GF-D8 (cell line): ENCODE results near the gene CHST3.
"Not testable (repeated sequence)": the region's sequence is repeated elsewhere in the genome, so short reads cannot be mapped to it uniquely, and the experiment has no call there.

Source experiments
- DNase-seq: peaks from one replicate; lab custom pipeline; 2025; lab: John Stamatoyannopoulos, UW

Gene CHST3

DNA sequence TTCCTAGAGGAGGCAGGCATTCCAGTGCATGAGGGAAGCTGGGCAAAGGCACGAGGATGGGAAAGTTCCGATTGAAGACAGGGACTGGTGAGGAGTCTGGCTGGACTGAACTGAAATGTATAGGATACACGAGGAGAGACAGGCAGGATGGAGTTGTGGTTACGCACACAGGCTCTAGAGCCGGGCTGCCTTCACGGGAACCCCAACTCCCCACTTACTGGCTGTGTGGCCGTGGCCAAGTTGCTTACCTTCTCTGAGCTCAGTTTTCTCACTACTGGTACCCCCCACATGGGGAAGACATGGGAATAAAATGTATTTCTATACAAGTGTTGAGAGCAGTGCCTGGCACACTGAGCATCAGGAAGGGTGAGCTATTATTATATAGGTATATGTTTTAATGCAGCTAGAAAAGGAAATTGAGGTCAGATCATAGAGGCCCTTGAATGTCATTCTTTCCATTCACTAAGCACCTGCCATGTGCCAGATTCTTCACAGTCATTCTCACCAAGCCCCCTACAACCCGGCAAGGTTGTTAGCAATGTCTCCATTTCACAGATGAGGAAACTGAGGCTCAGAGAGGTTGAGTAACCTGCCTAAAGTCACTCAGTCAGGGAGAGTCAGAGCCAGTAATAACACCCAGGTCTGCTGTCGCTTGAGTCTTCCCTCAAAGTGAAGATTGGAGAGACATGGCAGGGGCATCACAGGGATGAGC lies 9.7 kb downstream of the CHST3 start:
- no peak for DNase-seq

DNA sequence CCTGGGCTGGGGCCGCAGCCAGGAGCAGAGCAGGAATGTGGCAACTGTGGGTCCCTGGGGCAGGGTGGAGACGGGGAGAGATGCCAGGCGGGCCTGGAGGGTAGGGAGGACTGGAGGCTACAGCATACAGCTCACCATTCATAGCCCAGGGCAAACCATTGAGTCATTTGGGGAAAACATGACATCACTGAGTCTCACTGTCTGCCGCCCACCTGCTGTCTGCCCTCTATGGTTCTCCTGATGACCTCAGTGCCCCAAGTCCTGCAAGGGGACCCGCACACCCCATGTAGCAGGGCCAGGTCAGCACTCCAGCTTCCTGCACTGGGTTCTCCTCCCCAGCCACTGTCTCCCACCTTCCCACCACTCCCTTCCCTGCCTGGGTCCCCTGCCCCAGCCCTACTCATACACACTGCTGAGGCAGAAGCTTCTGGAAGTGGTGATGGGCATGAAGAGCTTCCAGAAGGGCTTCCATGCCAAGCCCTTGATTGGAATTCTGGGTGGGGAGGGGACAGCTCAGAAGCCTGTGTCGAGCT lies 10.4 kb downstream of the CHST3 start:
- DNase-seq: no peak

DNA sequence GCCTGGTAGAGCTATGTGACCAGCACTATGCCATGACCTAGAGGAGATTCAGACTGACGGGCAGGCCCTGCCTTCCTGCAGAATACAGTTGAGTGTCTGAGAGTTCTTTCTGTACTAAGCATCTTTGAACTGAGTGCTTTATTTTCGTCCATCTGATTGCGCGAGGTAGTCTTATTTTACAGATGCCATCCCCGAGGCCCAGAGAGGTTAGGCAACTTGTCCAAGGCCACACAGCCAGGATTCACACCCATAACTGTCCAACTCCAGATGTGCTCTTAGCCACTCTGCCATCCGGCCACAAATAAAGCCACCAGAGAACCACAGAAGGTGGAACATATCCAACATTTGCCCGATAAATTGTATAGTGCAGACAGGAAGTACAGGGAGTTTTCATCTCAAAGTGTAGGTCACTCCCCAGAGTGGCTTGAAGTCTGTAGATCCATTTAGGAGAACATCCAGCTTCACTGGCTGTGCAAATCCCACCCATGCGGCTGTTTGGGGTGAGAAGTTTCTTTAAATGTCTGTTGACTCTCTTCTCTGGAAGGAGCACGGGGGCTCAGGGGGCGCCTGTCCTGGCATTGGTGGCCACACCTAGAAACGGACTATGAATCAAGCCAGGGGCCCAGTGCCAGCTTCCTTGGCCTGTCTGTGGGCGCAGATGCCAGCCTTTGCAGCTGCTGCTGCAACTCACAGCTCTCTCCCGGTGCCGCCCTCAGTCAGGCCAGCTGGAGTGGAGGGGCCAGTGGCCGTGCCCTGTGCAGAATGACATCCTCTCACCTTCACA lies 11.1 kb downstream of the CHST3 start:
- DNase-seq: no peak

DNA sequence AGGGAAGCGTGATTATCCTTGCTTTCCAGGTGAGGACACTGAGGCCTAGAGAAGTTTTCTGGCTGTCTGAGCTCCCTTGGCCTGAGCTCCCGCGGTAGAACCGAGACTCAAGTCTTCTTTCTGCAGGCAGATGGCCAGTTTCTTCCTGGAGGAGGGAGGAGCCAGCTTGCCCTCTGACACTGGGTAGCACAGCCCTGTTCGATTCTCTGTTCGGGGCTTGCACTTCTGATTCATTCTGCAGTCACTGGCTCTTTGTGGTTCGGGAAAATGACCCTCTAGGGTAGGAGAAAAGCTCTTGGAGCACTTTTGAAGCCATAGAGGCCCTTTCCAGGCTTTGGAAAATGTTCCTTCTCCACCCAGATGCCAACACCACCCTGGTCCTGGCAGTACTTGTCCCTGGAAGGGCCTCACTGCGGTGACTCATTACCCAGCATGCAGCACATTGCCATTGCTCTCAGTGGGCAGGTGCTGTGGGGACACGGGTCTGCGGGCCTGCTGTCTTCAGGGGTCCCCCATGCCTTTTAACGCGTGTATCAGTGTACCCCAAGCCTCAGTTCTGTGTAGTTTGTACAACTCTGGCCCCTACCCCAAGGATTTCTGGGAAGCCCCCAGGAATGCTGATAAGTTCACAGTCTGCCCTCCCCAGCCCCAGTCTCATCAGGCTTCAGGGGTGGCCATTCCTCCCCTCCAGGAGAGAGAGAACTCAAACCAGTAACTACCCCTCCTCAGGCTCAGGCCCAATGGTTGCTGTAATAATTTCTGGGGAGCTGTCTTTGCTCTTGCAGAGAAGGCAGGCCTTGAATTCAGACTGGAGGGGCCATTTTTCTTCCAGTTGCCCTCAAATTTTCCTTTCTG lies 11.9 kb downstream of the CHST3 start:
- DNase-seq: no peak

DNA sequence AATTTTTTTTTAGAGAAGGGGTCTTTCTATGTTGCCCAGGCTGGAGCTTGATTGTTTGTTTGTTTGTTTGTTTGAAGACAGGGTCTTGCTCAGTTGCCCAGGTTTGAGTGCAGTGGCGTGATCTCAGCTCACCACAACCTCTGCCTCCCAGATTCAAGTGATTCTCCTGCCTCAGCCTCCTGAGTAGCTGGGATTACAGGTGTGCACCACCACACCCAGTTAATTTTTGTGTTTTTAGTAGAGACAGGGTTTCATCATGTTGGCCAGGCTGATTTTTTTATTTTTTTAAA lies 13.4 kb downstream of the CHST3 start:
- DNase-seq: not testable (repeated sequence)

DNA sequence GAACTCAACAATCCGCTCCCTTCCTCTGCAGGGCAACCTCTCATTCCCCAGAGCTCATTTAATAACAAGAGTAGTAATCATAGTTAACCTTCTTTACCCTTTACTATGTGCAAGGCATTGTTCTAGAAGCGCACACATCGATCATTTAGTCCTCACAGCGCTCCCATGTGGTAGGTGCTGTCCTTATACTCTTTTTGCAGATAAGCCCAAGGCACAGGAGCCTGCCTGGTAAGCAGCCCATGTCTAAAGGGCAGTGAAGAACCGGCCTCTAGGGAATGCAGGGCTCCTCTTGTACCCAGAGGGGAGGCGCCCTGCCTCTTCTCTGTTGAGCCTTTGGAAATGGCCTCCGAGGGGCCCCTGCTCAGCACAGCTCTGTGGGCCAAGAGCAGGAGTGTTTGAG lies 14.3 kb downstream of the CHST3 start:
- DNase-seq: no peak

DNA sequence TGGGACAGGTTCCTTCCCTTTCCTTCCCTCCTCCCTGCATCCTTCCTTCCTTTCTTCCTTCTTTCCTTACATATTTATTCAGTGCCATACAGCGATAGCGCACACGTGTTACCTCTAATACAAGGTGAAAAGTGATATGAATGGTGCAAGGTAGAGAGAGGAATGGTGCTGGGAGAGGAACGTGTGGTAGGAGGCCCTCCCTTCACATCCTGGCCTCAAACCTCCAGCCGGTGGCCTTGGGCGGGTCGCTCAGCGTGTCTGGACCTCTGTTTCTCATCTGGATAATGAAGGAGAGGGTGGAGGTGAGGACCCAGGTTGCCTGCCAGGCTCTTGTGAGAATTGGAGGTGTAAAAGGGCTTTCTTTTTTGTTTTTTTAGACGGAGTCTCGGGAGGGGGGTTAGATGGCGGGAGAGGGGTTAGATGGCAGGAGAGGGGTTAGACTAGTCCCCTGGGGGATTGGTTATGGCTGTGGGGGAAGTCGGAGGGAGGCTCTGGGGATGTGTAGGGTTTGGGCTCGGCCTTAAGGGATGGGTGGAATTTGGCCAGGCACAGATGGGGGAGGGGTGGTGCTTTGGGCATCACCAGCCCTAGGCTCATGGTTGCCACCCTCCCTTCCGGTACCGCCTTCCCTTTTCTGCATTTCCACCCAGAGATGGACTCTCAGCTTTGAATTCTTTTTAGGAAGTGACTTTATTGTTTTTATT lies 14.9 kb downstream of the CHST3 start:
- no peak for DNase-seq

DNA sequence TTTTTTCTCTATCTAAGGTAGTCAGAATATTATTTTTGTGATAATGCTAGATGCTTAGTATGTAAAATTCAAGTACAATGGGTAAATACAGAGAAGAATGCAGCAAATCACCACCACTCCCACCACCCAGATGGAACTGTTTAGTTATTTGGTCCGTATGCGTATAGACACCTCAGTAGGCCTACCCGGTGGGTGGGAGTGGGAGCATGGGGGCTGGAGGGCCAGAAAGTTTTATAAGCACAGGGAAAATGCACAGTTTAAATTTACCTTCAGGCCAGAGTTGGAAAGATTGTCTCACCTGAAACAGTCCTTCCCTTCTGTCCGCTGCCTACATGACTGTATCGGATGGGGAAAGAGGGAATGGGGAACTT lies 15.5 kb downstream of the CHST3 start:
- no peak for DNase-seq

DNA sequence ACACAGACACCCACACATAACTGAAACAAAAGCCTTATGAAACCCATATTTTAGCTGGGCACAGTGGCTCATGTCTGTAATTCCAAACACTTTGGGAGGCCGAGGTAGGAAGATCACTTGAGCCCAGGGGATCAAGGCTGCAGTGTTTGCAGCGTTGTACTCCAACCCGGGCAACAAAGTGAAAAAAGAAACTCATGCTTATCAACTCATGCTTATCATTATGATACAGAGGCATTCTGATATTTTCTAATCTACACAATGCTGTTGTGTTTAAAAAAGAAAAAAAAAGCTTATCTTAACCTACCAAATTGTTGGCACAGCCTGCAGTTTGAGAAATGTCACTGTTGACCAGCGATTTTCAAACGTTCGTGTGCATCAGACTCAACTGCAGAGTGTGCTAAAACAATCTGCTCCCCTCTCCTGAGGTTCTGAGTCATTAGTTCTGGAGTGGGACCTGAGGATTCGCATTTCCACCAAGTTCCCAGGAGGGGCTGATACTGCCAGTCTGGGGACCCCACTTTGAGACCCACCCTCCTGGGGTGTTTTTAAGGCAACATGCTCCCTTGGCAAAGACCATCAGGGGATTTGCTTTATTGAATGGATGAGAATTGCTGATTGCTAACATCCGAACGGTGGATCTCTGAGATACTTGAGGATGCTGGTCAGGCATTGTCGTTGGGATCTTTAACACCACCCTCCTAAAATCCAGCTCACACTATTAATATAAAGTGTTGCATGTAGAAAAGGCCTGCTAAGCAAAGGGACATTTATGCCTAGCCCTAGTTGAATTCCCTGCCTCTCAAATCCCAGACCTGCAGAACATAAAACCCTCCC lies 16.2 kb downstream of the CHST3 start:
- no peak for DNase-seq

DNA sequence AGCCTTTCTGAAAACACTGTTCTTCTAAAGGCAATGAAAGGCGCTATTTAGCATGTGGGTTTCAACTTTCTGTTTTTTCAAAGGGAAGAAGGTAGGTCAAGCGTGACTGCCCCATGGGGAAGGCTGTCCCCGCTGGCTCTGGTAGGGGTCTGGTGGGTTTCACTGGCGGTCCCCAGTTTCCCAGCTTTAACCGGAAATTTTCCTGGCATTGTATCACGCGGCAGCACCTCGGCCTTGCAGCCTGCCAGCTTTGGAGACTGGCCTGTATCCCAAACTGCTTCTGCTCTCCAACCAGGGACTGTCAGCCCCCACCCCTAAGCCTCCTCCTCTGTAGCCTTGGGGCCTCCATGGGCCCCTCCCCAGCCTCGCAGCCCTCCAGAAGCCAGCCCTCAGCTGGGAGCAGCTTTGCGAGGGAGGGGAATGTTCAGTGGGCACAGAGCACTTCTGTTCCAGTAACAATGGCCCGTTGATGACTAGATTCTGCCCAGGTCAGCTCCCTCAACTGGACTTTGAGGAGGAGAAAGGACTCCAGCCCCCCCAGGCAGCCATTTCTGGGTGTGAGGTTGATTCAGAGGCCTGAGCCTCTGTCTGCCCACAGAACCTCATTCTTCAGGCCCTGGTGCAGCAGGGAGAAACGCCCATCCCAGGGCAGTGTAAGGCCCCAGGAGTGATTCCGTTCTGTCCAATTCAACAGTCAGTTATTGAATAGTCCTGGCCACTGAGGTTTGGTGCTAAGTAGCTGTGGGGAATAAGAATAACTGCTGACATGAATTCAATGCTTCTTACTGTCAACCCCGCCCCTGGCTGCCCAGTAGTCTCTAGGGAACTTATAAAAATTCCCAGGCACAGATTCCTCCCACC lies 17.1 kb downstream of the CHST3 start:
- DNase-seq: no peak

DNA sequence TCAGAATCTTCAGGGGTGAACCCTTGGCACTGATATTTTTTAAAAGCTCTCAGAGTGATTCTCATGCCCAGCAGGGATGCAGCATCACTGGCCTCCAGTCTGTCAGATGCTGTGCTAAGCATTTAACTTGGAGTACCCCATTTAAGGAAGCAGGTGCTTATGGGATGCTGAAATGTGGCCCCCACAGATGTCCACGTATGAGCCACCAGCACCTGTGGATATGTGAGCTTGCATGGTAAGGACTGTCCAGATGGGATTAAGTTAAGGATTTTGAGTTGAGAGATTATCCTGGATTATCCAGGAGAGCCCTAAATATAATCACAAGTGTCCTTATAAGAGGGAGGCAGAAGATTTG lies 17.7 kb downstream of the CHST3 start:
- DNase-seq: no peak

DNA sequence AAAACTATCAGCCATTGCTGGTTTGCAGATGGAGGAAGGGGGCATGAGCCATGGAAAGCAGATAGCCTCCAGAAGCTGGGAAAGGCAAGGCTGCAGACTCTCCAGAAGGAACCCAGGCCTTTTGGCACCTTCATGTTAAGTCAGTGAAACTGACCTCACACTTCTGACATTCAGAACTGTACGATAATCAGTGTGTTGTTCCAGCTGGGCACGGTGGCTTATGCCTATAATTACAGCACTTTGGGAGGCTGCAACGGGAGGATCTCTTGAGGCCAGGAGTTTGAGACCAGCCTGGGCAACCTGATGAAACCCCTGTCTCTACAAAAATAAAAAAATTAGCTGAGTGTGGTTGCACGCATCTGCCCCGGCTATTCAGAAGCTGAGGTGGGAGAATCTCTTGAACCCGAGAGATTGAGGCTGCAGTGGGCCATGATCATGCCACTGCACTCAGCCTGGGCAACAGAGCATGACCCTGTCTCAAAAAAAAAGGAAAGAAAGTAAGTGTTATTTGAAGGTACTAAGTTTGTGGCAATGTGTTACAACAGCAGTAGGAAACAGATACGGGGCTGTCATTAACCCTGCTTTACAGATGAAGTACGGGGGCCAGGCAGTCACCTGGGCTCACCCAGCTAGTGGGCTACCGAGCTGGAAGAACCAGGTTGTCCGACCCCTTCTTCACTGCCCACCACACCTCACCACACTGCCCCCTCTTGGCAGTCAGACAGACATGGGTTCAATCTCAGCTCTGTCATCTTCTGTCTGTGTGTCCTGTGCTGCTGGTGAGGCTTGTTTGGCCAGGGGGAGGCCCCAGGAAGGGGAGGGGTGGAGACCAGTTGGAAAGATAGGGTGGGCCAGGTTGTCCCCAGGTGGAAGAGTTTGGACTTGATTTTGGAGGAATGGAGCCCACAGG lies 18.3 kb downstream of the CHST3 start:
- no peak for DNase-seq

DNA sequence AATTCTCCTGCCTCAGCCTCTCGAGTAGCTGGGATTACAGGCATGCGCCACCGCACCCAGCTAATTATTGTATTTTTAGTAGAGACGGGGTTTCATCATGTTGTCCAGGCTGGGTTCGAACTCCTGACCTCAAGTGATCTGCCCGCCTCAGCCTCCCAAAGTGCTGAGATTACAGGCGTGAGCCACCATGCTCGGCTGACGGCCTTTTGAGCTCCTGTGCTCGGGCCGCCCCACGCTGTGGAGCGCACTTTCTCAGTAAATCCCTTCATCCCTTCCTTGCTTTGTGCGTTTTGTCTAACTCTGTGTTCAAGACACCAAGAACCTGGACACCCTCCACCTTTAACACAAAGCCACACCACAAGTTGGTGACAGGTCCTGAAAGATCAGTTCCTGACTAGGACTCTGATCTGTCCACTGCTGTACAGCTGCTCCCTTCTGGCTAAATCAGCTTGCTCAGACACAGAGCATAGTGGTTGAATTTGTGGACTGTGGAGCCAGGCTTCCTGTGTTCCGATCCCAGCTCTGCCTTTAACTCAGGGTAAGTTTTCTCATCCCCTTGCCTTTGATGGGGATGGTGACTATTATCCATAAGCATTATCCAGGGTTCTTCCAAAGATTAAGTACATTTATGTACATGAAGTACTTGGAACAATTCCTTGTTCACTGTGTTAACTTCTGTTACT lies 20.1 kb downstream of the CHST3 start:
- no peak for DNase-seq

DNA sequence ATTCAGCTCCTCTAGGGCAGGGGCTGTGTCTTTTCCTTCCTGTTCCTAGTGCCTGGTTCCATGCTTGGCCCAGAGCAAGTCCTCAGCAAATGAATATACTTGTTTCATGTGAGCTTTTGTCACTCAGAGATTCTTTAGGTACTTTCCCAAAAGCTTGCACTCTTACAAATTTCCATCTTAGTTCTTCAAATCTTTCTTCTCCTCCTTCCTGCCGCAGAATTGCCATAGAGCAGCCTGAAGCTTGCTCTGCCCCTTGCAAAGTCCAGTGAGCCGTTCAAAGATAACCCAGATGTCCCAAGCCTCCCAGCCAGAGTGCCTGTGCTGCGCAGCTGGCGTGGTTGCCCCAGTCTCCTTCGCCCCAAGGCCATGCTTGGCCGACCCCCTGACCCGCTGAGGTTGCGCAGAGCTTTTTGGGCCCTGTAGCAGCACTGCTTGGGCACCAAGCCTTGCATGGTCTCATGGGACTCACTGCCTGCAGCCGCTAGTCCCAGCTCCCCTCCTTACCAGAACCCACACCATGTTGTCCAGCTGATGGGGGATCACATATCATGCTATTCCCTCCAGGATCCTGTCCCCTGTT lies 20.7 kb downstream of the CHST3 start:
- no peak for DNase-seq

DNA sequence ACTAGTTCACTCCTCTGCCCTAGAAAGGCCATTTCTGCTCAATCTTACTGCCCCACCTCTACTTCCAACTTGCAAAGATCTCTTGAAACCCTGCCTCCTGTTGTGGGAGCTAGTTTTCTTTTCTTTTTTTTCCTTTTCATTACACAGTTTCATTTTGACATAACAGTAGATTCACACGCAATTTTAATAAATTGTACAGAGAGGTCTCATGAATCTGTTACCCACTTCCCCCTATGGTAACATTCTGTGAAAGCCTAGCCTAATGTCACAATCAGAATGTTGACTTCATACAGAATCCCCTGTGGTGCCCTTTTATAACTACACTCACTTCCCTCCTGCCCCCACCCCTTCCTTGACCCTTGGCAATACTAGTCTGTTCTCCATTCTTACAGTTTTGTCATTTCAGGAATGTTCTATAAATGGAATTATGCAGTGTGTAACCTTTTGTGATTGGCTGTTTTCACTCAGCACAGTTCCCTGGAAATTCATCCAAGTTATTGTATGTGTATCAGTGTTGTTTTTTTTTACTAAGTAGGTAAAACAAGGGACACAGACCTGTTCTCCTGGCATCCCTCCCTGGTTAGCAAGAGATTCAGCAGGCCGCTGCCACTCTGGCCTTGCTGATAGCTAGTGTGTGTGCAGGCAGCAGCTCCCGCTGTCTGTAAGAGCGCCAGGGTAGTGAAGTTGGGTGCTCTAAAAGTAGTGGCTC lies 21.5 kb downstream of the CHST3 start:
- DNase-seq: no peak

DNA sequence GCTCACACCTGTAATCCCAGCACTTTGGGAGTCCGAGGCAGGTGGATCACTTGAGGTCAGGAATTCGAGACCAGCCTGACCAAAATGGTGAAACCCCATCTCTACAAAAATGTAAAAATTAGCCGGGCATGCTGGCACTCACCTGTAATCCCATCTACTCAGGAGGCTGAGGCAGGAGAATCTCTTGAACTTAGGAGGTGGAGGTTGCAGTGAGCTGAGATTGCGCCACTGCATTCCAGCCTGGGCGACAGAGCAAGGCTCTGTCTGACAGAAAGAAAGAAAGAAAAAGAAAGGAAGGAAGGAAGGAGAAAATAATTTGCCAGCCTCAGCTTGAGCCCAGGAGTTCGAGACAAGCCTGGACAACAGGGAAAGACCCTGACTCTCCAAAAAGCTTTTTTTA lies 24.7 kb downstream of the CHST3 start:
- DNase-seq: not testable (repeated sequence)

DNA sequence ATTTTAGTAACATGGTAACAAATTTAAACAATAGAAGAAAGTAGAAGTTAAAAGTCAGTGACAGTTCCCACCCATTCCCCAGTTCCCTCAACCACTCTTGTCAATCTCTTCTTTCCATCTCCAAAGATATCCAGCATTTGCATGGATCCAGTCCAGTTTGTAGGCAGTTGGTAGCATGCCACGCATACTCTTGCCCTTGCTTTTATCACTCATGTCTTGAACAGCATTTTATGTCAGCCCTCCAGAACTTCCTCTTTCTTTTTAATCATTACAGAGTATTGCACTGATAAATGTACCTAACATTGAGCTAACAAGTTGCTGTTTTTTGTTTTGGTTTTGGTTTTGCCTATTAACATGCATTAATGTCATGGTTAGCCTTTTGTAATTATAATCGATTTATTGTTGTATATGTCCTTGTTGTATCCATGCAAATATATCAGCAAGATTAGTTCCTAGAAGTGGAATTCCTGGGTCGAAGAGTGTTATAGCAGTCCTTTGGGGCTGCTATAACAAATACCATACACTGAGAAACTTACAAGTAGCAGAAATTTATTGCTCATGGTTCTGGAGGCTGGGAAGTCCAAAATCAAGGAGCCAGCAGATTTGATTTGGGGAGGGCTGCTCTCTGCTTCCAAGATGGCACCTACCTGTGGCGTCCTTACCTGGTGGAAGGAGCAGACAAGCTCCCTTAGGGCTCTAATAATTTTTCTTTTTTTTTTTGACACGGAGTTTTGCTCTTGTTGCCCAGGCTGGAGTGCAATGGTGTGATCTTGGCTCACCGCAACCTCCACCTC lies 25.7 kb downstream of the CHST3 start:
- DNase-seq: no peak
